HG03064 (cell line): ENCODE measurements around the gene DAZAP1.
"Not testable (repeated sequence)": the region's sequence is repeated elsewhere in the genome, so short reads cannot be mapped to it uniquely, and the experiment has no call there.

Experiments used
- ATAC-seq: cut with Tn5 transposase; IDR thresholded peaks from one replicate; pipeline ENCODE4 v1.9.1; 2021; ENCODE audit warnings: low read depth; ENCODE audit not compliant: unreplicated experiment

The DAZAP1 gene

DNA sequence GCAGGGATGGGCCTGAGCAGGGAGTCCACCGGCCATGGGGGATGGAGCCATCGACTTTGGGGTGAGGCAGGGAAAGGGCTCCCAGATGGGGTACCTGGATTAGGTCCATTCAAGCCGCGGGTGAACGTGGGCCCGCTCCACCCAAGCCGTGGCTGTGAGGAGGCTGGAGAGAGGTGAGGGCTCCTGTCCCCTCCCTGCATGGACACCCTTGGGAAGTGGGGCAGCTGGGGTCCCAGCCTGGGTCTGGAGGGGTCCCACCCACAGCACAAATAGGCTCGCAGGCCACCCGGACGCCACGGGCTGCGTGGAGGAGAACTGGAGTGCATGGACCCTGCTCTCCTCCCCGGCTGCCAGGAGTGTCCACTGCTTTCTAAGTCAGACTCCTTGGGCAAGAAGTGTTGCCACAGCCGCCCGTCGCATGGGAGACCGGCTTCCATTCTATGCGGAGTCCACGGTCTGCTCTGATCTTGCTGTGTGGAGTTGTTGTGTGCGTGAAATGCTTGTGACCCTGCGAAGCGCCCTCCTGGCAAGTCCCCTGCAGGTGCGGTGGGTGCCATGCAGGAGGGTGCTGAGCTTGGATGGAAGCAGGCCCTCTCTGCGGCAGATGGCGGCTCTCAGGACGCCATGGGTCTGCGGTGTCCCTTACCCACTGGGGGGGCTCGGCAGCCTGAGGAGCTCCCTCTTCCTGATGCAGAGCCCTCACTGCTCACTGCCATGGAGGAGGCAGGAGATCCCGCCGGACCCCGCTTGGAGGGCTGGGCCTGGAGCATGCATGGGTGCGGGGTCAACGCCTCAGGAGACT lies 2.0 kb downstream of the DAZAP1 start:
- no peak for ATAC-seq

- no peak for ATAC-seq
These were observed 2.9 kb downstream of the DAZAP1 start for GRCh38 chr19:1410136-1410786.

DNA sequence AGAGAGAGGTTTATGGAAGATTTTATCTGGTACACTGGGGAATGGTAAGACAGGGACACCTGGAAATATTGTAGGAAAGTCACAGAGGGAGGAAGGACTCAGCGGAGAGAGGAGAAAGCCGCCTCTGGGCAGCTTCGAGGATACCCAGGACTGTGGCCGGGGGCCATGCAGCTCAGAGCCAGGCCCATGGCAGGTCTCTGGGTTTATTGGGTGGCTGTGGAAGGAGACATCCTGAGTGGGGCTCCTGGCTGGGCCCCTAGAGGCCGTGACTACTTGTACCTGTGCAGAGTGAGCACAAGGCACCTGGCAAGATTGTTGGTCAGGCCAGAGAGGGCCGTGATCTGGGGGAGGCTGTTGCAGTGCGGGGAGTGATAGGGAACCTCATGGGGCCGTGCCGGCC lies 3.4 kb downstream of the DAZAP1 start:
- ATAC-seq = no peak

GRCh38 chr19:1411255-1412191 lies 4.1 kb downstream of the DAZAP1 start:
- no peak for ATAC-seq

DNA sequence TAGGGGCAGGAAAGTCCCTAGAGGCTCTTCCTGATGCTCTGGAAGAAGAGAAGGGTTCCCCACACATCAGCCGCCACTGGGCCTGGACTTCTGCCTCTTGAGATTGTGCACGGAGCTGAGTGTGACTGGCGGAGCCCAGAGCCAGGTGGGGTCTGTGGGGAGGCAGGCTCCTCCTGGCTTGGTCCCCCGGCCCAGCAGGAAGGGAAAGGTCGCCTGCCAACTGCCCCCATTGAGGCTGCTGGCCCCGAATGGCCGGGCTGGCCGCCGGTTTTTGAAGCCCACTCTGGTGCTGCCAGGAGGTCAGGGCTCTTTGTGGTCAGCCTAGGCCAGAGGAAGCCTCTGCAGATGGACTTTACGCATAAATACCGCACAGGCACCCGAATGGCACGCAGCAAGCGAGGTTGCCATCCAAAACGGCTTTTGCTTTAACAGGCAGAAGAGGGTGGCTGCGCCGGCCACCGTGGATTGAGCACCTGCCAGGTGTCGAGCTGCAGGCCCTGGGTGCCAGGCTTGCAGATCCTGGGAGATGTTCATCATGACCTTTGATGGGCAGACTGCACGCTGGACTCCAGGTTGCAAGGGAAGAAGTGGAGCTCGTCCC lies 5.0 kb downstream of the DAZAP1 start:
- no peak for ATAC-seq

- ATAC-seq = no peak
These were observed 5.8 kb downstream of the DAZAP1 start for GRCh38 chr19:1412995-1413800.

GRCh38 chr19:1416014-1416841 lies 8.8 kb downstream of the DAZAP1 start:
- no peak for ATAC-seq

DNA sequence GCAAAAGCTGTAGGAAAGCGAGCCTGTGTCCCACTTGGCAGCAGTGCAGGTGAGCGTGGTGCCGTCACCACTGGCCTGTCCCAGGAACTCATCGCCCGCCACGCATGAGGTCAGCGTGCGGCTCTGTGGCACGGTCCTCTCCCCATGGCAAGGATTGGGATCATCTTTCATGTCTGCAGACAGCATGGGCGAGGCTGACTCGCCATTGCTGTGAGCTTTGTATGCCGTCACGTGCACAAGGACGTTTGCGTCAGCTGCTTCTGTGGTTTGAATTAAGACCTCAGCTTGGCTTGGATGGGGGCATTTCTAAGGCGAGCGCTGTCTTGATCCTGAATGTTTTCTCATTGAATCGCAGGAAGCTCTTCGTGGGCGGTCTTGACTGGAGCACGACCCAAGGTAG lies 9.8 kb downstream of the DAZAP1 start:
- no peak for ATAC-seq

DNA sequence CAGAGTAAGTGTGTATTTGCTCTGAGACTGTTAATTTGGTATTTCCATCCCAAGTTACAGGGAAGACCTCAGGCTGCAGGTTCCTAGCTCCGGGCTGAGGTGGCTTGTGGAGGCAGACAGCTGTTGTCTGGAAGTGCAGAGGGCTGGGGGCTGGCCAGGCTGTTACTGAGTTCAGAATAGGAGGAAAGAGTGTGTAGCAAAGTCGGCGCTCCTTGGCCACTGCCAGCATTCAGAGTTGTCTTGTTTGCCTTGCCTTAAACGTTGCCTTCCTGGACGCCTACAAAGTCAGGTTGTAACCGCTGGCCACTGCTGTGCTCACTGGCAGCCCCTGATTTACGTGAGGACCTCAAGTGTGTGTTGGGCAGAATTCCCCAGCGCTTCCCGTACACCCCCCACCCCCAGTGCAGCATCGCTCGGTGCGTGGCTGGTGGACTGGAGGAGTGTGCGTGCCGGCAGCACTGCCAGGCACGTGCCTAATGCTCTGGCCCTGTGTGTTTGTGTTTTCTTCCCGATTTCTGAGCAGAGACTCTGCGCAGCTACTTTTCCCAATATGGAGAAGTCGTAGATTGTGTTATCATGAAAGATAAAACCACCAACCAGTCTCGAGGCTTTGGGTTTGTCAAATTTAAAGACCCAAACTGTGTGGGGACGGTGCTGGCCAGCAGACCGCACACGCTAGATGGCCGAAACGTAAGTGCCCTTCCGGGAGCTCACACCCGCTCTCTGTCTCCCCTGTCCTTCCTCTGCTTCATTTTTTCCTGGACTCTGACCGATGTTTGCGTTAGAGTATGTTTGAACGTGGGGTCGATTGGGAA lies 10.5 kb downstream of the DAZAP1 start:
- ATAC-seq = no peak

GRCh38 chr19:1418496-1418775 lies 11.1 kb downstream of the DAZAP1 start:
- no peak for ATAC-seq

DNA sequence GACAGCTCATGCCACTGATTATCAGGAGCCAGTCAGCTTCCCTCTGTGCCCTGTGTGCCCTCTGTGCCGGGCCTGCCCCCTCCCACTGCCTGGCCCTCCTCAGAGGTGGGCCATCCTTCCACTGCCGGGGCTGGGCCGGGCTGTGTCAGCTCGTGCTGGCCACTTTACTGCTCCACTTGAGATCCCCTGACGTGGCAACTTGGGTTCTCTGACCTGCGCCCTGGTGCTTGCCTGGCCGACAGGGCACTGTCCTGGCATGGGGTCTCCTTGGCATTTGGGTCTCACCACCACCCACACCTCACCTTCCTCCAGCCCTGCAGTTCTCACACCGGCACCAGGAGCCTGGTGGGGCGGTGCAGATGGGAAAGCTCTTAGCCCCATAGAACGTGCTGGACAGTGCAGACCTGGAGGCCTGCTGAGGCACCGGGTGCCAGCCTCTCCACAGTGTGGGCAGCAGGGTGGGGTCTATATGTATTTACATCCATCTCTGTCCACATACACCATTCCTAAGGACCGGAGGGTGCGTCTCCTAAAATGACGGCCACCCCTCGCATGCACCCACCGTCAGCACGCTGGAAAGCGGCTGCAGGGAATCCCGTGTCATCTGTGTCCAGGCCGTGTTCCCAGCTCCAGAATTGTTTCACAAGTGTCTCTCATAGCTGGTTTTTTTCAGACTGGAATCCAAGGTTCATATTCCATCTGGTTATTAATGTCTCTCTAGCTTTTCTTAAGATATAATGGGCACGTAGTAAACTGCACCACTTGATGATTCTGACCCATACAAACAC lies 11.8 kb downstream of the DAZAP1 start:
- ATAC-seq = no peak

GRCh38 chr19:1420085-1420484 lies 12.7 kb downstream of the DAZAP1 start:
- not testable (repeated sequence) for ATAC-seq

DNA sequence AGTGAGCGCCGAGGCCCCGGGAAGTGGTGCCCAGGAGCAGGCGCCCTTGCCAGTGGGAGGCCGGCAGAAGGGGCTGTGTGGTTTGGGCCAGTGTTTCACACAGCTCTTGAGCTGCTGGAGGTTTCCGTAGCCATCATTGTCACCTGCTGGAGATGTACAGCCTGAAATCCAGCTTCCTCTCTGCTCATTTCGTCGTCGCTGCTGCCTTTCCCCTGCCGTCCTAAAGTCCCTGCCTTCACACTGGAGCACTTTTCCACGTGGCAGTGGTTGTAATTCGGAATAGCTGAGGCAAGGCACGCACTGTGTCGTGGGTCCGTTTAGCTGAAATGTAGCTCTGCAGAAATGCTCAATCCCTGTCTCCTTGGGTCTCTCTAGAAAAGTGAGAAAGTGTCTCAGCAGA lies 13.2 kb downstream of the DAZAP1 start:
- ATAC-seq = no peak

DNA sequence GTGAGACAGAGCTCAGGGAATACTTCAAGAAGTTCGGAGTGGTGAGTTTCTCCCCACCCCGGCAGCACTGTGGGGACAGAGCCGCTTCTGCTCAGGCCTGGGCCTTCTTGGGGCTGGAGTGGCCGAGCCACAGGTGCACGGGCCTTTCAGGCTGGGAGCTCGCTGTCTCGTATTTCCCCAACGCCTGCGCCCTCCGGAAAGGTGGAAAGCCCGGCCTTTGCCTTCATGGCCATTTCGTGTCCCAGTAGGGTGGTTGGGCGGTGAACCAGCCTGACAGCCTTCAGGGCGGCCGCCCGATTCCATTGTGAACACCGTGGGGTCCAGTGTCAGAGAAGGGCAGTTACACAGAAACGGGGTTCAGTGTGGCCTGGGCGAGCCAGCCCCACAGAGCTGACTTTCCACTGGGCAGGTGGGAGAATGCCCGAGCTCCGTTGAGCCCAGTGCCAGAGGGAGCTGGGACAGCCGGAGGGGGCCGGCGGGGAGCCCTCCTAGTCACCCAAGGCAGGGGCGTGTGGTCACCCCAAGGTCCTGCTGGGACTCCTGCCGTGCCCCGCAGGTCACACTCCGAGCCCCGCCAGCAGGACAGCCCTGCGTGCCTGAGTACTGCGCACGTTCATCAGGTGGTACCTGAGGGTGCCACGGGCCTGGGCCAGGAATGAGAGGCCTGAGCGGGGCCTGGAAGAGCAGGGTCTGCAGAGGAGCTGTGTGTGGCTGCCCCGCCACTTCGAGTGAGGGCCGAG lies 14.0 kb downstream of the DAZAP1 start:
- ATAC-seq = no peak

- ATAC-seq = no peak
These were observed 14.5 kb downstream of the DAZAP1 start for GRCh38 chr19:1421958-1422305.

GRCh38 chr19:1422360-1422759 lies 15.0 kb downstream of the DAZAP1 start:
- ATAC-seq = no peak

DNA sequence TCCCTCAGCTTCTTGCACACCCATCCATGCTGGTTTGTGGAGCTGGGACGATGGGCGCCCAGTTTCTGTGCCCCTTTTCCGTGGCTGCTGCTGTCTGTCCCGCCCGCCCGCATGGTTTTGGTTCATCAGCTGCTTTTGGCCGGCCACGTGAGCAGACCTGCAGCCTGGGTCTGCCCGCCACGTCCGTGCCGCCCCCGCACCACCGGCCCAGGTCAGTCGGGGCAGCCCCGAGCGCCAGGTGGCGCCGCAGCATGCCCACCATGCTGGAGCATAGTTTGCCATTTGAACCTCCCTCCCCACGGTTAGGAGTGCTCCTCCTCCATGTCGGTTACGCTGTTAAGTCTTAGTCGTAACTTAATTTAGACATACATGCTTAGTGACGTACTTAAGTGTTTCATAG lies 15.6 kb downstream of the DAZAP1 start:
- no peak for ATAC-seq
